NCI-H345 treated with DMSO at 0.1 percent for 48 hours (cell line): ENCODE data around the gene TRMO.
"Not testable (repeated sequence)": the region's sequence is repeated elsewhere in the genome, so short reads cannot be mapped to it uniquely, and the experiment has no call there.

Experiments
- DNase-seq: peaks from one replicate; lab custom pipeline; 2025; ENCODE audit not compliant: unreplicated experiment; lab: John Stamatoyannopoulos, UW

Gene TRMO, protein sequence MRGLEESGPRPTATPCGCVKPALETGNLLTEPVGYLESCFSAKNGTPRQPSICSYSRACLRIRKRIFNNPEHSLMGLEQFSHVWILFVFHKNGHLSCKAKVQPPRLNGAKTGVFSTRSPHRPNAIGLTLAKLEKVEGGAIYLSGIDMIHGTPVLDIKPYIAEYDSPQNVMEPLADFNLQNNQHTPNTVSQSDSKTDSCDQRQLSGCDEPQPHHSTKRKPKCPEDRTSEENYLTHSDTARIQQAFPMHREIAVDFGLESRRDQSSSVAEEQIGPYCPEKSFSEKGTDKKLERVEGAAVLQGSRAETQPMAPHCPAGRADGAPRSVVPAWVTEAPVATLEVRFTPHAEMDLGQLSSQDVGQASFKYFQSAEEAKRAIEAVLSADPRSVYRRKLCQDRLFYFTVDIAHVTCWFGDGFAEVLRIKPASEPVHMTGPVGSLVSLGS

DNA sequence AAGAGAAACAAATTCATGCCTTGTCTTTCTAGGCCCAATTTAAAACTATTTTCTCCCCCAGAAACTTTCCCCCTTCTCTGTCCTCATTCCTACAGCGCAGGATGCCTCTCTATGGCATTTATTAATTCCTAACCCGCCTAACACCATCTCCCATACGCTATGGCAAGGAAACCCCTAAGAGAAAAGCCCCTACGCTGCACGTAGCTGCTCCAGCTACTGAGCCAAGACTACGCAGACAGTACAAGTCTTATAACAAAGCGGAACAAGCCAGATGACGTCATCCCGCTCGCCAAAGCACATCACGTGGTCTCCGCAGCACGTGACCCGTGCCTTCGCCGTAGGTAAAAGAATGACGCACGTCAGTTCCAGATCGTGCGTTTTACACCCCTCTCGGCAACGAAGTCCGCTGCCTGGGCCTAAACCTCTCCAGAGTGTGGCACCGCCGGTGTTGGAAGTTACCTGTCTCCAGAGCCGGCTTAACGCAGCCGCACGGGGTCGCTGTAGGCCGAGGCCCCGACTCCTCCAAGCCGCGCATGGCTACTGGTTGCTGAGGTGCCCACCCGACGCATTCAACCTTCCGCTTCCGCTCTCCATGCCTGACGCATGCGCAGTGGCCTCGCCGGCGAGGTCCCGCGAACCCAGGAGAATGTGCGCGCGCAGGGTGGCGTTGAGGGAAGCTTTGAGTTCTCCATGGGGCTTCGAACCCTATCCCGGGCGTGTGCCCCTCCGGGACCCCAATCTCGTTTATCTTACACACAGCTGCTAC, at the start of gene TRMO:
TRMO (minus strand) TSS at position 542 of the 766 bp plus-strand sequence; CDS start at position 535, 7 bp downstream.
- peak; percentile 97 for DNase-seq

DNA sequence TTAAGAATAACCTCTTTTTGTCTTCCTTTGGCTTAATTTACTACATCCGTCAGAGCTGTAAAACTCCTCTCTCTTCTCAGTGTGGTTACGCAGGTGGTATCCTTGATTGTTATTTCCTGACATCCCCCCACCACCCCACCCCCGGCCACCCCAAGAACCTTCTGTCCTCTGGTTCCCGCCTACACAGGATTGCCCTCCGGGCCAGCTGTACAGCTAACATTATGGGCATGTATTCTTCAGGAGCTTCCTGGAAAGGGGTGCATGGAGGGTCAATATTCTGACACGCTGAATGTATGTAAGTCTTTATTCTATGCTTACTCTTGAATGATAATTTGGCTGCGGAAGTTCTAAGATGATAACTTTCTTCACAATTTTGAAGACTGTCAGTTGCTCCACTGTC, 47.9 kb upstream of the TRMO start:
- no peak for DNase-seq

DNA sequence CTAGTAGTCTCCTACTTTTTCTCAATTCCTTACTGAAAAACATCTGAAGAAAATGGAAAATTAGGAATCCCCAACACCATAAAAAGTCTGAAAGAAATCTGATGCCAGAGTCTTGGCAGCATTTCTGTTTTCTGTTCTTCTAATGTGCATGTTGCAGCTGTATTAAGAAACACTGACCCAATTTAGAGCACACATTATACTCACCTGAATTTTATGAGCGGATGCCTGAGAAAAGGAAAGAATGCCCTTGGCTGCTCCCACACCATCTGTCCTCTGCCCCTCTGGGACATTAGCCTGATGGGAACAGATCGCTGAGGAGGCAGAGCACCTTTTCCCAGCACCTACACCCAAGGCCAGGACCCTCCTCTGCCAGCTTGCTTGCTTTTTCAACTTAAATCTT, 46.7 kb upstream of the TRMO start:
- no peak for DNase-seq

DNA sequence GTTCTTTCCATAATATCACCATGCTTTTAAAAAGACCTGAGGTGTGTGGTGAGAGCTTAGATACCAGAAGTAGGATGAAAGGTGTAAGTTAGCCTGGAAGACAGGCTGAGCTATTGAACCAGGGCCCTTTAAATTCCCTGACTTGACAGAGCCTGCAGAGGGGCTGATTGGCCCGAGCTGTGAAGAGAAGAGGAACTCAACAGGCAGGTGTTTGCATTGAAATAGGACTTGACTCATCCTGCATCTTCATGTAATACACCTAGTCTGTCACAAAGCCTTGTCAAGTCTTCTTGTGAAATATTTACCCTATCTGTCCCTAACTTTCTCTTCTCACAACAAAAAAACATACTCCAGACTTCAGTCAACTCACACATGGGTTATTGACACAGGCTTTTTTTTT, 44.2 kb upstream of the TRMO start:
- no peak for DNase-seq

DNA sequence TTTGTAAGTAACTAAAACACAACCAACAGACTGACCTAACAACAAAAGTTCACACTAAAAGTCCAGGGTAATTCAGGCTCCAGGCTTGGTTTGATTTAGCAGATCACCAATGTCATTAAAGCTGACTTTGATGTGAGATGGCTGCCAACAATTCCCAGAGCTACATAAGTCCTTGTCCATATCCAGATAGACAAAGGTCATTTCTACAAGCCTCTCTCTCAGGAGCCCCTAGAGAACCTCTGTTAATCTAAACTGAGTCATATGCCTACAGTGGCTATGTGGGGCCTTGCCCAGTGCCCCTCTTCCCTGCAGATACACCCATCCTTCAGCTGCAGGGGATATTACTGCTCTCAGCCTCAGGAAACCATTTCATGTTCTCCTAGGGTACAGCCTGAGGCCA, 42.6 kb upstream of the TRMO start:
- DNase-seq = no peak

DNA sequence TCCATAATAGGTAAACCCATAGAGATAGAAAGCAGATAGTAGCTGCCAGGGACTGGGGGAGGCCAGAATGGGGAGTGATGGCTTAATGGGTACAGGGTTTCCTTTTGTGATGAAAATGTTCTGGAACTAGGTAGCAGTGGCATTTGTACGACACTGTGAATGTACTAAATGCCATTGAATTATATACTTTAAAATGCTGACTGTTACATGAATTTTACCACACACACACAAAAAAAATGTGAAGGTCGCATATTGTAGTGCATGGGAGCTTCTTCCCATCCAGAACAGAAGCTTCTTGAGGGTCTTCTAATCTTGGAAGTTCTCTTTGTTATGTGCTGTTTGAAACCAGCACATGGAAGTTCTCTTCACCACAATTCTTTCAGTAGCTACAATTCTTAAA, 40.9 kb upstream of the TRMO start:
- DNase-seq = no peak

DNA sequence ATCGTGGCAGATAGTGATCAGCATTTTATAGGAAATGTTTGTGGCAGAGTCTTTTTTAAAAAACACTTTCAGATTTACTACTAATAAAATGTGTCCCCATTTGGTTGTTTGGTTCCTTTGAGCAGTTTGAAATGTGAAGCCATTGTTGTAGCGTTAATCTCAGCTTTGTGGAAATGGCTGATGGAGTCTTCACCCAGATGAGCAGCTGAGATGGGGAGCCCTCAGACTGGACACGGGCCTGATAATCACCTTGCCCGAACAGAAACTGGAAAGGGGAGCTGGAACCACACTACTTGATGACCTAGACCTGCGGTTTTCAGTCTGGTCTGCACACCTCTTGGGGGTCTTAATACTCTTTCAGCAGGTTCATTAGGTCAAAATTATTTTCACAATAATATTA, 40.3 kb upstream of the TRMO start:
- DNase-seq = no peak

DNA sequence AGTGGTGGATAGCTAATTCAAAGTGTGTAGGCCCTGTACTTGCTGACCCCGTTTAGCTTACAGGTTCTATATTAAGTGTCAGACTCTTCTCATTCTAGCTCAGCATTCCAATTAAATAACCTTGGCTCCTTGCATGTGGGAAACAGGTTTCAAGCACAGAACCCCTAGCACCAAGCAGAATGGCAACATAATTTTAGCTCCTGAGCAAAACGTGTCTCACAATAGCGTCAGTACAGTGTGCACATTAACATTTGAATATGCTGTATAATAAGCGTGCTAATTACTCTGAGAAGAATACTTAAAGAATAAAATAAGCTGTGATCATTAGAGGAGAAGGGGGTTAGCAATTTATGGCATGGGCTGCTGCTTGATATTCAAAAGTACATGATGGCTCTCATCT, 39.8 kb upstream of the TRMO start:
- no peak for DNase-seq

DNA sequence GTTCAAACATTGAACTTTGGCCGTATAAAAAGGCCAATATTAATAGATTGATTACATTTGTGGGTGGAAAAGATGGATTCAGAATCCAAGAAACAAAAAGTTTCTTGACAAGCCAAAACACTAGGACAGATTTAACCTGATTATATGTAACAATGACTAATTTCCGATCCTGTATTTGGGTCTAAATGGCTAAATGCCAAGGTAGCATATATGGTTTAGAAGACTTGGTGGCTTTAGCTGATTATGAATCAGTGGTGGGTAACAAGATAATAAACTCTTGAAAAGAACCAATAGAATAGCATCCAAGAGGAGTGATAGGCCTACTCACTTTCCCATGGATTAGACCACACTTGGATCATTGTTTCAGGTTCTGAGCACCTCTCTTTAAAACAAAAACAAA, 39.1 kb upstream of the TRMO start:
- DNase-seq = no peak

DNA sequence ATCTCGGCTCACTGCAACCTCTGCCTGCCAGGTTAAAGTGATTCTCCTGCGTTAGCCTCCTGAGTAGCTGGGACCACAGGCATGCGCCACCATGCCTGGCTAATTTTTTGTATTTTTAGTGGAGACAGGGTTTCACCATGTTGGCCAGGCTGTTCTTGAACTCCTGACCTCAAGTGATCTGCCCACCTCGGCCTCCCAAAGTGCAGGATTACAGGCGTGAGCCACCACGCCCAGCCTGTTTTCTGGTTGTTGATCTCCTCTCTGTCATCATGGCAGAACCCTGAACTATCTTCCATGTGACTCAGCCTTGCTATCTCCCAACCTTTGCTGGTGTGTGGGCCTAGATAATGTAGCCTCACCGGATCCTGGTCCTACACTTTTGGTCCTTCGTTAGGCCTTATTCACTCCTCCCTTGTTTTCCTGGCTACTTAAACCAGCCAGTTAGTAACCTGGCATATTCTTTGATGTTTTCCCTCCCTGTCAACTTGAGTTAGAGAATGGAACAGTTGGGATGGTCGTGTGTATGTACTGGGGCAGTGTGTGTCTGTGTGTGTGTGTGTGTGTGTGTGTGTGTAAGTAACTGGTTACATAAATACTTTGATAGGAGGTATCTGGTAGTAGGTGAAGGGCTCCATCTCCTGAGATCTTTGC, 38.5 kb upstream of the TRMO start:
- not testable (repeated sequence) for DNase-seq

DNA sequence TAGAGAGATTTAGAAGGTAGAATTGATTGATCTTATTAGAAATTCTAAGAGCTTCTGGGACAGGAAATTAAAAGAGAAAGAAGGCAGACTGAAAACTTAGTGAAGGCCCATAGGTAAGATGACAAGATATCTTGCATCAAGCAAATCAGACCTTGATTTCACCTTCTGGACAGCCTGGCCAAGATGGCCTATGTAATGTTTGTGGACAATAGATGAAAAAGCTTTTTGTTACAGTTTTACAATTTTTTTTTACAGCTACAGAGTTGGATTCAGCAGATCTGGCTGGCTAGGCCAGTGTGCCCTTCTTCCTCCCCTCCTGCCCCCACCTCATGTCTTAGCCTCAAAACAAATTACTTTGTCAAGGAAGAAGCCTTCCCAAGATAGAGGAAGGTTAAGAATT, 37.3 kb upstream of the TRMO start:
- DNase-seq = no peak

DNA sequence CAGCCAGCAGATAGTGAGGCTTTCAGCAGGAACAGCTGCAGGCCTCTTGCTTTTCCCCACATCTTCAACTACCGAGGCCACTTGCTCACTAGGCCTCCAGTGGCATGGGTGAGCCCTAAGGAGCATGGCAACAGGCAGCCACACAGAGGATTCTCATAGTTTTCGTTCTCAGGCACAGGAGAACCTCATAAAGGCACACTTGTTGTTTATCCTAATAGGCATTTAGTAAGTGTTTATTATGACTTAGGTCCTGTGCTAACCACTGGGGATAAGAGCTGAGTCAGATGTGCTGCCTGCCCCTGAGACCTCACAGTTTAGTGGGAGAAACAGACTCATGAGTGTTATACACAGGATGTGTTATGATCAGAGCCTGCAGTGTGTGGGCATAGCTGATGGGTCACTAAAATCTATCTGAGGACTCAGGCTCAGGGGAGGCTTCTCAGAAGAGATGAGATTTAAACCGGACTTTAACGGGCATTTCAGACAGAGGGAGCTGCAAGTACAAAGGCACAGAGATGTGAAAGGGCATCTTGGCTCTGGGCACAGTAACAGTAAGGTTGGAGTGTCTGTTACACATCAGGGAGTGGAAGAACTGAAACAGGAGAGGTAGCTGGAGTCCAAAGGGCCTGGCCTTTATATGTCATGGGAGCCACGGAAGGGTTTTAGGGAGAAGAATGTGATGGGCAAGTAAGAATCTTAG, 36.7 kb upstream of the TRMO start:
- DNase-seq = no peak

DNA sequence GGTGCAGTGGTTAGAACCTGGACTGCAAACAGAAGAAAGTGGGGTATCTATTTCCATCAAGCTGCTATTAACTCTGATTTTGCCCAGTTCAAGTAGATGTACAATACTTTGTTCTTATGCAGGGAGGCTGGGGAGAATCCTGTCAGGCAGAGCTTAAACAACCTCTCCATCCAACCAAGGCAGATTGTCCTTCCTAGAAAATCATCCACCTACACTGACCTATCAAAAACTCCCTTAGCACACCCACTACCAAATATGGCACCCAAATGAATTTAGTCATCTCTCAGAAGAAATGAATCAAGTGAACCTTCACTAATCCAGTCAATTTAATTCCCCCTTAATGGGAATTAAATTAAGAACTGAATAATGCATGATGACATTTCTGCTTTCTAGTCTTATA, 34.0 kb upstream of the TRMO start:
- no peak for DNase-seq

DNA sequence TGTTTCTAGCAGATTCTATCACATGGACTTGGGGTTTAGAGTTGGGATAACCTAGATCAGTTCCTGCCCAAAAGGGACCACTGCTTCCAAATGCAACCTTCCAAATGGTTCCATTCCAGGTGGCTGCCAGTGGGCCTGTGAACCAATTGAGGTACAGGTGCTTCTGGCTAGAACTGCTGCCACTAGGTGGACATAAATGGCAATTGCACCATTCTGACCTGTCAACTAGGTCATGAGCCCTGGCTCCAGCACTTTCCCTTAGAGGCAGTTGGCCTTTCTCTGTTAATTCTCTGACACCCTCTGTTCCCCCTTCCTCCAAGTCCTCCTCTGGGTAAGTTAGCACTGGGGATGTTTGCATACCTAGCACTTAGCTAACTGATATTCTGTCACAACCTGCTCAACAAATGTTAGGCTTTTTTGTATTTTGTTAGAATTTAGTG, 32.3 kb upstream of the TRMO start:
- peak; percentile 41 for DNase-seq

DNA sequence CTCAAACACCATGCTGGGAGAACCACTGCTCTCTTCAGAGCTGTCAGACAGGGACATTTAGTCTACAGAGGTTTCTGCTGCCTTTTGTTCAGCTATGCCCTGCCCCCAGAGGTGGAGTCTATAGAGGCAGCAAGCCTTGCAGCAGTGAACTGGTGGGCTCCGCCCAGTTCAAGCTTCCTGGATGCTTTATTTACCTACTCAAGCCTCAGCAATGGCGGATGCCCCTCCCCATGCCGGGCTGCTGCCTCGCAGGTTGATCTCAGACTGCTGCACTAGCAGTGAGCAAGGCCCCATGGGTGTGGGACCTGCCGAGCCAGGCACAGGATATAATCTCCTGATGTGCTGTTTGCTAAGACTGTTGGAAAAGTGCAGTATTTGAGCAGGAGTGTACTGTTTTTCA, 28.6 kb upstream of the TRMO start:
- DNase-seq = not testable (repeated sequence)

DNA sequence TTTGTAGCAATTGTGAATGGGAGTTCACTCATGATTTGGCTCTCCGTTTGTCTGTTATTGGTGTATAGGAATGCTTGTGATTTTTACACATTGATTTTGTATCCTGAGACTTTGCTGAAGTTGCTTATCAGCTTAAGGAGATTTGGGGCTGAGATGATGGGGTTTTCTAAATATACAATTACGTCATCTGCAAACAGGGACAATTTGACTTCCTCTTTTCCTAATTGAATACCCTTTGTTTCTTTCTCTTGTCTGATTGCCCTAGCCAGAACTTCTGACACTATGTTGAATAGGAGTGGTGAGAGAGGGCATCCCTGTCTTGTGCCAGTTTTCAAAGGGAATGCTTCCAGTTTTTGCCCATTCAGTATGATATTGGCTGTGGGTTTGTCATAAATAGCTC, 24.8 kb upstream of the TRMO start:
- not testable (repeated sequence) for DNase-seq

DNA sequence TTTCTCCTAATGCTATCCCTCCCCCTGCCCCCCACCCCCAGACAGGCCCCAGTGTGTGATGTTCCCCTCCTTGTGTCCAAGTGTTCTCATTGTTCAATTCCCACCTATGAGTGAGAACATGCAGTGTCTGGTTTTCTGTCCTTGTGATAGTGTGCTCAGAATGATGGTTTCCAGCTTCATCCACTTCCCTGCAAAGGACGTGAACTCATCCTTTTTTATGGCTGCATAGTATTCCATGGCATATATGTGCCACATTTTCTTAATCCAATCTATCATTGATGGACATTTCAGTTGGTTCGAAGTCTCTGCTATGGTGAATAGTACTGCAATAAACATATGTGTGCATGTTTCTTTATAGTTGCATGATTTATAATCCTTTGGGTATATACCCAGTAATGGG, 23.2 kb upstream of the TRMO start:
- DNase-seq = not testable (repeated sequence)

DNA sequence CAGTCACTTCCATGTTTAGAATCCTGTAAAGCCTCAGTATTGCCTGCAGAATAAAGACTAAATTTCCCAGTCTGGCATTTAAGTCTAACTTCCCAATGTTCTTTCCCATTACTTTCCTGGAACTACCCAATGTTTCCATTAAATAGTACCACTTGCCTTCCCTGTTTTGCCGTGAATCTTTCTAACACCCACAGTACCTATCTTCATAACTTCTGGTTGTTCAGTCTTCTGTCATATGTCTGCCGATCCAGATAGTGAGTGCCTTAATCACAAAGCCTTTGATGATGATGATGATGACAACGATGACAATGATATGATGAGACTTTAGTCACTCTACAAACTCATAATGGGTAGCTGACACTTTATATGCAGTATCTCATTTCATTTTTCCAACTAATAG, 22.3 kb upstream of the TRMO start:
- no peak for DNase-seq

DNA sequence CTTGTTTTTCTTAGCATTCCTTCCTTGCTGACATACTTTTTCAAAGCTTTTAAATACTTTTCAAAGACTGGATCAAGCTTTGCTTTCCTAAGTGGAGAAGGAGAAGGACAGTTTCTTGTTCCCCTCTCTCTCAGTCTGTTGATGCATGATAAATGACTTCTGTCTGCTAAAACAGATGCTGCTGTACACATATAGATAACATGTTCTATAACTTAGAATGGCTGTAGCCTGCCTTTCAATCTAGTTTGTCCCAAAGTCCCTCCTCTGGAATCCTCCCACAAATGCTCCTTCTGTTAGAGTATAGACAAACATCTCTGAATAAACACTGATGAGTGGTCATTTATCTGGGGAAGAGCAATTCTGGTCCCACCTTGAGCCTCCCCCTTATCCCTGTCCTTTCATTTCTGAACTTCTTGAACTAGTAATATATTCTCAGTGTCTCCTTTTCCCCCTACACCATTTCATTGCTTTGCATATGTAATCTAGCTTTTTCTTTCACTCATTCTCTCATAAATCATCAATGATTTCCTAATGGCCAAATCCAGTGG, 21.1 kb upstream of the TRMO start:
- DNase-seq = no peak

DNA sequence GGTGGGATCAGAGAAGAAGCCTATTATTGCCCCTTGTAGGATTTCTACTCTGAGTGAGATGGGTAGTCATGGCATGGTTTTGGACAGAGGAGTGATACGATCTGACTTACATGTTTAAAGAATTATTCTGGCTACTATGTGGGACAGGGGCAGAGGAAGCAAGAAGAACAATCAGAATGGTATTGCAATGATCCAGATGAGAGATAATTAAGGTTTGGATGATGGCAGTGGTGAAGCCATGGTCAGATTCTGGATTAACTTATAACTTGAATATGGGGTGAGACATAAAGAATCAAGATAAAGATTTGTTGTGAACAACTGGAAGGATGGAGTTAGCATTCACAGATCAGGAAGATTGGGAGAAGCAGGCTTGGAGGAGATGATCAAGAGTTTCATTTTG, 19.0 kb upstream of the TRMO start:
- DNase-seq = no peak

DNA sequence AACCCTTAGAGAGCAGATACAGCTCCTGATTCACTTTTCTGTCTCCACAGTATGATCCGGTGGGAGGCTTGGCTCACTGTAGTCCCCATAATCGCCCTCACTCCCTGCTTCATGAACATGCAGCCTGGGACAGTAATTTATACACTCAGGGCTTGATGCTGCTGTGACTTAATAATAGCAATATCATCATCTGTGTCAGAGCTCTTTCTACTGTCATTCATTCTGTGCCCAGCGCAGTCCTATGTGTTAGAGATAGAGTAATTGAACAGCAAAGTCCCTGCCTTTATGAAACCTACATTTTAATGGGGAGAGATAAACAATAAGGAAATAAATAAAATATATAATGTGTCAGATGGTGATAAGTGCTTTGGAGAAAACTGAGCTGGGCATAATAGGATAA, 18.4 kb upstream of the TRMO start:
- no peak for DNase-seq
